SU-DHL-6 (cell line): ENCODE measurements around the gene MMP14.

Experiments used
- H2AFZ ChIP-seq: fragments of 200-600 bp; sonication (generic); 2 replicates; pipeline ENCODE4 v1.6.1; 2014; ENCODE audit warnings: low read depth, mild to moderate bottlenecking, moderate library complexity, mixed read lengths, antibody characterized with exemption, low read length; ENCODE audit not compliant: severe bottlenecking
- H3F3A ChIP-seq: fragments of 200-600 bp; shearing (Covaris generic); 2 replicates; pipeline ENCODE4 v1.6.0; 2016; ENCODE audit warnings: antibody characterized with exemption, mild to moderate bottlenecking; ENCODE audit not compliant: insufficient read depth
- H3K27ac ChIP-seq: fragments of 200-600 bp; sonication (generic); 2 replicates; pipeline ENCODE4 v1.5.1; 2016; ENCODE audit warnings: low read depth, mild to moderate bottlenecking, low read length, moderate library complexity, mixed read lengths
- H3K27me3 ChIP-seq: fragments of 200-600 bp; sonication (generic), shearing (Covaris generic); 2 replicates; pipeline ENCODE4 v1.6.0; 2014; ENCODE audit warnings: mild to moderate bottlenecking, low read length
- H3K36me3 ChIP-seq: fragments of 200-600 bp; sonication (generic); 2 replicates; pipeline ENCODE4 v1.6.1; 2014; ENCODE audit warnings: mild to moderate bottlenecking, low read length, mixed read lengths
- H3K4me2 ChIP-seq: fragments of 300-600, 200-600 bp; shearing (Covaris generic), sonication (generic); 2 replicates; pipeline ENCODE4 v1.6.0; 2014; ENCODE audit warnings: low read length, low read depth, mild to moderate bottlenecking; ENCODE audit not compliant: poor library complexity, severe bottlenecking
- H3K4me3 ChIP-seq: fragments of 200-600 bp; sonication (generic); 2 replicates; pipeline ENCODE4 v1.5.1; 2014; ENCODE audit warnings: antibody characterized with exemption, low read length, mild to moderate bottlenecking, mixed read lengths; ENCODE audit not compliant: insufficient read depth, poor library complexity, severe bottlenecking
- H3K79me2 ChIP-seq: fragments of 200-600 bp; sonication (generic); 2 replicates; pipeline ENCODE4 v1.6.1; 2014; ENCODE audit warnings: mild to moderate bottlenecking, low read length, moderate library complexity; ENCODE audit not compliant: insufficient read depth
- H3K9ac ChIP-seq: fragments of 200-600 bp; sonication (generic); 2 replicates; pipeline ENCODE4 v1.7.0; 2014; ENCODE audit warnings: mild to moderate bottlenecking, low read length
- H3K9me2 ChIP-seq: fragments of 200-600 bp; sonication (generic); replicated peaks from 2 replicates; pipeline ENCODE4 v1.6.1; 2014; ENCODE audit warnings: low read length; ENCODE audit not compliant: insufficient read depth
- H3K9me3 ChIP-seq: fragments of 200-600 bp; sonication (generic); 2 replicates; pipeline ENCODE4 v1.6.1; 2014; ENCODE audit warnings: low read length, mixed read lengths; ENCODE audit not compliant: insufficient read depth
- H4K20me1 ChIP-seq: fragments of 200-600 bp; sonication (generic); 2 replicates; pipeline ENCODE4 v1.6.1; 2014; ENCODE audit warnings: low read depth, mild to moderate bottlenecking, antibody characterized with exemption, low read length, moderate library complexity, mixed read lengths
- EZH2phosphoT487 ChIP-seq: fragments of 200-600 bp; sonication (generic), shearing (Covaris generic); conservative IDR thresholded peaks from 2 replicates; pipeline ENCODE4 v1.6.1; 2018; ENCODE audit warnings: mild to moderate bottlenecking, antibody characterized with exemption, low read length, moderate library complexity, mixed read lengths
- TF ChIP-seq, protein P1 (sequence below): fragments of 200-600 bp; sonication (generic); IDR thresholded peaks from one replicate; pipeline ENCODE4 v1.5.1; 2017; ENCODE audit warnings: antibody characterized with exemption, mild to moderate bottlenecking, low read length, moderate library complexity; ENCODE audit not compliant: insufficient read depth, poor library complexity, severe bottlenecking

The MMP14 gene

GRCh38 chr14:22837114-22837749, 847 bp downstream of the MMP14 start:
- H3K9ac ChIP-seq: no peak overlapping the region
- no peak overlapping the region for H3K4me2 ChIP-seq
- H3K27ac ChIP-seq: no peak overlapping the region
- no peaks in the 10 kb centered on the region for H3K9me3 ChIP-seq
- H3F3A ChIP-seq: no peaks in the 10 kb centered on the region; the same call in 1 of the 2 replicates
- TF ChIP-seq, protein P1, sequence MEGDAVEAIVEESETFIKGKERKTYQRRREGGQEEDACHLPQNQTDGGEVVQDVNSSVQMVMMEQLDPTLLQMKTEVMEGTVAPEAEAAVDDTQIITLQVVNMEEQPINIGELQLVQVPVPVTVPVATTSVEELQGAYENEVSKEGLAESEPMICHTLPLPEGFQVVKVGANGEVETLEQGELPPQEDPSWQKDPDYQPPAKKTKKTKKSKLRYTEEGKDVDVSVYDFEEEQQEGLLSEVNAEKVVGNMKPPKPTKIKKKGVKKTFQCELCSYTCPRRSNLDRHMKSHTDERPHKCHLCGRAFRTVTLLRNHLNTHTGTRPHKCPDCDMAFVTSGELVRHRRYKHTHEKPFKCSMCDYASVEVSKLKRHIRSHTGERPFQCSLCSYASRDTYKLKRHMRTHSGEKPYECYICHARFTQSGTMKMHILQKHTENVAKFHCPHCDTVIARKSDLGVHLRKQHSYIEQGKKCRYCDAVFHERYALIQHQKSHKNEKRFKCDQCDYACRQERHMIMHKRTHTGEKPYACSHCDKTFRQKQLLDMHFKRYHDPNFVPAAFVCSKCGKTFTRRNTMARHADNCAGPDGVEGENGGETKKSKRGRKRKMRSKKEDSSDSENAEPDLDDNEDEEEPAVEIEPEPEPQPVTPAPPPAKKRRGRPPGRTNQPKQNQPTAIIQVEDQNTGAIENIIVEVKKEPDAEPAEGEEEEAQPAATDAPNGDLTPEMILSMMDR: no peak
- TF ChIP-seq EZH2phosphoT487: no peak
- H4K20me1 ChIP-seq: no peaks in the 10 kb centered on the region
- H3K4me3 ChIP-seq: no peak overlapping the region
- H3K9me2 ChIP-seq: no peaks in the 10 kb centered on the region
- H3K79me2 ChIP-seq: no peaks in the 10 kb centered on the region
- H2AFZ ChIP-seq: no peak overlapping the region
- H3K36me3 ChIP-seq: no peaks in the 10 kb centered on the region
- no peaks in the 10 kb centered on the region for H3K27me3 ChIP-seq

DNA sequence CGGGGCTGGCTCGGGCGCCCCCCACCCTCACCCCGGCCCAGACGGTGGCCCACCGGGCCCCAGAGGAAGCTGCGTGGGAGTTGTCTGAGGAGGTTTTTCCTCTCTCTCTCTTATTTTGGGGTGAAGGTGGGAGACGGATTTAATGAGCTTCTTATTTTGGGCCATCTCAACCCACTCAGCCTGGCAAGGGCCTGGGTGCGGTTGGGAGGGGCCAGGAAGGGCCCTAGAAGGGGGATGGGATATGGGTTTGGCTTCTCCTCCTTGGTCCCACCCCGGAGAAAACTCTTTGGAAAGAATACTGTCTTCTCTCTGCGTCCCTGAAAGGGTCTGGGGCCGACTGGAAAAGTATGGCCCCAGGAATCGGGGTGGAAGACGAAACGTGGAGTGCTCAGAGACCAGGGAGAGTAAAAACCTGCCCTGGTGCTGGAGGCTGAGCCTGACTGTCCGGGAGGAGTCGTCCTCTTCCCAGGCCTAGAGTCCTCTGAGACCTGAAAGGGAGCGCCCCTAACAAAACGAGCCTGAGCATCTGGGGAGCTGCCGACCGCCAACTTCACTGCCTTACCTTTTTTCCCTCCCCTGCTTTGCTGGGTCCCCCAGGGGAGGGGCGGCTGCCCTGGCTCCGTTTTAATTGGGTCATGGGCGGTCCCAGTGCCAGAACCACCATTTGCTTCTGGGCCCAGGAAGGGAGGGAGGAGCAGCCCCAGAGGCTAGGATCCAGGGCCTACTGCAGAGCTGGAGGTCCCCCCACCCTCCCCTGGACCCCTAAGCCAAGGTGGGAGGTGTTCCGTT, 1.6 kb downstream of the MMP14 start:
- H3K36me3 ChIP-seq: no peaks in the 10 kb centered on the region
- H3K9ac ChIP-seq: no peak overlapping the region

GRCh38 chr14:22838631-22839041, 2.3 kb downstream of the MMP14 start:
- TF ChIP-seq, protein P1: no peak
- no peak for TF ChIP-seq EZH2phosphoT487
- H4K20me1 ChIP-seq: no peaks in the 10 kb centered on the region
- H3F3A ChIP-seq: no peaks in the 10 kb centered on the region; the same call in 1 of the 2 replicates
- no peak overlapping the region for H3K9ac ChIP-seq
- H3K36me3 ChIP-seq: no peaks in the 10 kb centered on the region
- H3K4me2 ChIP-seq: no peak overlapping the region
- H3K79me2 ChIP-seq: no peaks in the 10 kb centered on the region
- H3K27me3 ChIP-seq: no peaks in the 10 kb centered on the region
- H3K27ac ChIP-seq: no peak overlapping the region
- H2AFZ ChIP-seq: no peak overlapping the region
- no peak overlapping the region for H3K4me3 ChIP-seq
- no peaks in the 10 kb centered on the region for H3K9me2 ChIP-seq
- no peaks in the 10 kb centered on the region for H3K9me3 ChIP-seq

More for the DNA sequence above, 1.6 kb downstream of the MMP14 start:
- H3K79me2 ChIP-seq: no peaks in the 10 kb centered on the region
- no peaks in the 10 kb centered on the region for H4K20me1 ChIP-seq
- no peaks in the 10 kb centered on the region; the same call in 1 of the 2 replicates for H3F3A ChIP-seq
- H3K9me2 ChIP-seq: no peaks in the 10 kb centered on the region
- H3K9me3 ChIP-seq: no peaks in the 10 kb centered on the region
- TF ChIP-seq, protein P1: no peak
- no peak for TF ChIP-seq EZH2phosphoT487
- H3K27me3 ChIP-seq: no peaks in the 10 kb centered on the region
- H3K27ac ChIP-seq: no peak overlapping the region
- no peak overlapping the region for H2AFZ ChIP-seq
- H3K4me2 ChIP-seq: no peak overlapping the region
- H3K4me3 ChIP-seq: no peak overlapping the region
